SJCRH30 (cell line): ENCODE results near the gene FSCN2. TPM values are rescaled to one million over a fixed set of nuclear protein-coding genes. Genes with fewer than 3 reads are reported as not detected.

ENCODE experiments used
- DNase-seq, 2 experiments: peaks; one replicate each; pipeline ENCODE4 v3.0.0-alpha.2; 2015 to 2020
- H3K27ac ChIP-seq: fragments of 250-450 bp; sonication (Bioruptor Pico); 2 replicates; pipeline ENCODE4 v1.5.1; 2020; ENCODE audit warnings: mild to moderate bottlenecking, moderate library complexity
- H3K27me3 ChIP-seq: fragments of 250-450 bp; sonication (Bioruptor Pico); 2 replicates; pipeline ENCODE4 v1.5.1; 2020; ENCODE audit warnings: mild to moderate bottlenecking, moderate library complexity
- H3K36me3 ChIP-seq: fragments of 250-450 bp; sonication (Bioruptor Pico); 2 replicates; pipeline ENCODE4 v1.5.1; 2020; ENCODE audit warnings: mild to moderate bottlenecking, moderate library complexity
- H3K4me1 ChIP-seq: fragments of 250-450 bp; sonication (Bioruptor Pico); 2 replicates; pipeline ENCODE4 v1.5.1; 2020; ENCODE audit warnings: mild to moderate bottlenecking, moderate library complexity
- H3K4me3 ChIP-seq: fragments of 250-450 bp; sonication (Bioruptor Pico); 2 replicates; pipeline ENCODE4 v1.5.1; 2020; ENCODE audit warnings: mild to moderate bottlenecking, moderate library complexity
- H3K9me3 ChIP-seq: fragments of 250-450 bp; sonication (Bioruptor Pico); replicated peaks from 2 replicates; pipeline ENCODE4 v1.5.1; 2020; ENCODE audit warnings: mild to moderate bottlenecking, moderate library complexity
- total RNA-seq: library from RNA; depleted of rRNA; stranded (reverse); fragments of >200 nt; shearing (Covaris generic); gene quantifications from 2 replicates; pipeline ENCODE4 v1.2.3, GENCODE V29; 2014

Gene FSCN2
- total RNA-seq, 1 experiment from 2014 or later: 0.61 TPM

- DNase-seq: peak; percentile 76 to 82
- Histone ChIP-seq H3K27me3 (no peaks in the 10 kb centered on the region), H3K4me1 (peaks cover 7% of the 10 kb centered on the region; the same call in 1 of the 2 replicates), H3K36me3 (no peaks in the 10 kb centered on the region), H3K4me3 (no peak overlapping the region), H3K9me3 (no peaks in the 10 kb centered on the region), H3K27ac (no peak overlapping the region; the same call in 1 of the 2 replicates)
Measured at GRCh38 chr17:81500047-81500446, 28.1 kb upstream of the FSCN2 start.

- Histone ChIP-seq H3K36me3 (no peaks in the 10 kb centered on the region), H3K27ac (no peak overlapping the region), H3K9me3 (no peaks in the 10 kb centered on the region), H3K27me3 (no peaks in the 10 kb centered on the region), H3K4me1 (peaks cover 7% of the 10 kb centered on the region; the same call in 1 of the 2 replicates), H3K4me3 (no peak overlapping the region)
- DNase-seq: peak in 1 of 2 experiments; percentile 33
Measured at GRCh38 chr17:81502471-81503017, 25.6 kb upstream of the FSCN2 start.

GRCh38 chr17:81503619-81504018 lies 24.6 kb upstream of the FSCN2 start:
- Histone ChIP-seq H3K27ac (no peak overlapping the region), H3K27me3 (no peaks in the 10 kb centered on the region), H3K9me3 (no peaks in the 10 kb centered on the region), H3K4me1 (peaks cover 7% of the 10 kb centered on the region; the same call in 1 of the 2 replicates), H3K4me3 (no peak overlapping the region), H3K36me3 (peaks cover 6% of the 10 kb centered on the region)
- DNase-seq: no peak

GRCh38 chr17:81508639-81509206 lies 19.5 kb upstream of the FSCN2 start:
- Histone ChIP-seq H3K9me3 (no peaks in the 10 kb centered on the region), H3K27ac (no peak overlapping the region), H3K4me1 (peaks cover 11% of the 10 kb centered on the region), H3K4me3 (no peak overlapping the region), H3K27me3 (no peaks in the 10 kb centered on the region), H3K36me3 (peaks cover 43% of the 10 kb centered on the region)
- DNase-seq: no peak

- H3K27ac ChIP-seq: no peak overlapping the region
- peak overlapping the region; percentile 81 for H3K4me3 ChIP-seq
- peaks cover 43% of the 10 kb centered on the region for H3K36me3 ChIP-seq
- no peaks in the 10 kb centered on the region for H3K27me3 ChIP-seq
- no peak for DNase-seq
- H3K9me3 ChIP-seq: no peaks in the 10 kb centered on the region
- peaks cover 11% of the 10 kb centered on the region for H3K4me1 ChIP-seq
Measured at GRCh38 chr17:81509207-81509971, 18.8 kb upstream of the FSCN2 start.

- Histone ChIP-seq H3K36me3 (peaks cover 43% of the 10 kb centered on the region), H3K4me1 (peaks cover 11% of the 10 kb centered on the region), H3K4me3 (peak overlapping the region; percentile 81), H3K27me3 (no peaks in the 10 kb centered on the region), H3K27ac (no peak overlapping the region), H3K9me3 (no peaks in the 10 kb centered on the region)
- DNase-seq: no peak
Measured at GRCh38 chr17:81509972-81510784, 18.0 kb upstream of the FSCN2 start.

- no peaks in the 10 kb centered on the region for H3K27me3 ChIP-seq
- H3K9me3 ChIP-seq: no peaks in the 10 kb centered on the region
- H3K27ac ChIP-seq: no peak overlapping the region
- H3K4me1 ChIP-seq: peaks cover 14% of the 10 kb centered on the region
- DNase-seq: peak in 1 of 2 experiments; percentile 49
- peak overlapping the region; percentile 81 for H3K4me3 ChIP-seq
- H3K36me3 ChIP-seq: peaks cover 43% of the 10 kb centered on the region
Measured at GRCh38 chr17:81510785-81511553, 17.2 kb upstream of the FSCN2 start.

- no peaks in the 10 kb centered on the region for H3K27me3 ChIP-seq
- no peak overlapping the region for H3K27ac ChIP-seq
- no peak for DNase-seq
- H3K36me3 ChIP-seq: peaks cover 43% of the 10 kb centered on the region
- H3K9me3 ChIP-seq: no peaks in the 10 kb centered on the region
- H3K4me3 ChIP-seq: peak overlapping the region; percentile 81
- peaks cover 19% of the 10 kb centered on the region for H3K4me1 ChIP-seq
Measured at GRCh38 chr17:81511554-81511803, 16.7 kb upstream of the FSCN2 start.

GRCh38 chr17:81511804-81512561 lies 16.2 kb upstream of the FSCN2 start:
- no peak for DNase-seq
- peaks cover 20% of the 10 kb centered on the region for H3K4me1 ChIP-seq

GRCh38 chr17:81512562-81513371 lies 15.4 kb upstream of the FSCN2 start, which contains the start of gene ACTG1:
Gene ACTG1 (minus strand): TSS chr17:81512799. CDS start chr17:81512354, 445 bp downstream.
- Histone ChIP-seq H3K27me3 (no peaks in the 10 kb centered on the region), H3K27ac (peak within 1 kb of the TSS; percentile 56), H3K9me3 (no peaks in the 10 kb centered on the region), H3K36me3 (peaks cover 43% of the 10 kb centered on the region), H3K4me3 (peak within 1 kb of the TSS; percentile 81), H3K4me1 (peaks cover 23% of the 10 kb centered on the region)
- DNase-seq: peak; percentile 98 to 99

More at GRCh38 chr17:81511804-81512561, 16.2 kb upstream of the FSCN2 start:
- peak overlapping the region; percentile 81 for H3K4me3 ChIP-seq
- no peaks in the 10 kb centered on the region for H3K27me3 ChIP-seq
- H3K9me3 ChIP-seq: no peaks in the 10 kb centered on the region
- peak overlapping the region; percentile 32; the same call in 1 of the 2 replicates for H3K27ac ChIP-seq
- H3K36me3 ChIP-seq: peaks cover 43% of the 10 kb centered on the region

- no peaks in the 10 kb centered on the region for H3K27me3 ChIP-seq
- DNase-seq: peak; percentile 91 to 92
- H3K4me1 ChIP-seq: peaks cover 28% of the 10 kb centered on the region
- H3K36me3 ChIP-seq: peaks cover 39% of the 10 kb centered on the region
- H3K27ac ChIP-seq: peak overlapping the region; percentile 56
- H3K9me3 ChIP-seq: no peaks in the 10 kb centered on the region
- peak overlapping the region; percentile 81 for H3K4me3 ChIP-seq
Measured at GRCh38 chr17:81513372-81513752, 14.8 kb upstream of the FSCN2 start.

- Histone ChIP-seq H3K4me3 (peak overlapping the region; percentile 81), H3K9me3 (no peaks in the 10 kb centered on the region), H3K27me3 (no peaks in the 10 kb centered on the region), H3K36me3 (peaks cover 34% of the 10 kb centered on the region), H3K4me1 (peaks cover 28% of the 10 kb centered on the region), H3K27ac (peak overlapping the region; percentile 56)
- peak; percentile 91 to 94 for DNase-seq
Measured at GRCh38 chr17:81513753-81514488, 14.3 kb upstream of the FSCN2 start.

- Histone ChIP-seq H3K27me3 (no peaks in the 10 kb centered on the region), H3K9me3 (no peaks in the 10 kb centered on the region), H3K36me3 (peaks cover 29% of the 10 kb centered on the region), H3K27ac (peak overlapping the region; percentile 56), H3K4me1 (peaks cover 27% of the 10 kb centered on the region), H3K4me3 (peak overlapping the region; percentile 81)
- DNase-seq: no peak
Measured at GRCh38 chr17:81514489-81514738, 13.8 kb upstream of the FSCN2 start.
